Endometrial microvascular endothelial cells (primary cell): ENCODE data around the gene CFL1. TPM values are rescaled to one million over a fixed set of nuclear protein-coding genes. Genes with fewer than 3 reads are reported as not detected.

Source experiments
- in situ Hi-C: cut with HindIII; loops from 2 replicates; pipeline ENCODE4 v1.10.0; 2017; ENCODE audit warnings: low sequenced_read_pairs, low pct_unique_long_range_greater_than_20kb; ENCODE audit errors: inconsistent ontology term
- total RNA-seq: library from RNA; depleted of rRNA; stranded (reverse); fragments of >200 nt; gene quantifications from one replicate; pipeline ENCODE4 v1.2.3, GENCODE V29; 2015; ENCODE audit errors: inconsistent ontology term

Gene CFL1
- total RNA-seq, 1 donor from 2014 or later: 2,359 TPM

GRCh38 chr11:65861533-65862183 is 3.7 kb upstream of the CFL1 start:
- in situ Hi-C loops: no loop called here

GRCh38 chr11:65861165-65861505 is 3.2 kb upstream of the CFL1 start:
- in situ Hi-C loops: no loop called here

GRCh38 chr11:65860278-65861164 is 2.5 kb upstream of the CFL1 start, which contains the start of gene MUS81:
Gene MUS81, plus strand, starts transcription at chr11:65860433. Its CDS starts 321 bp downstream, at chr11:65860754.
- in situ Hi-C loops: no loop called here

GRCh38 chr11:65859812-65860277 is 1.9 kb upstream of the CFL1 start:
- in situ Hi-C loops: no loop called here

- in situ Hi-C loops: no loop called here
Measured at GRCh38 chr11:65859095-65859811, 1.3 kb upstream of the CFL1 start.

- in situ Hi-C loops: no loop called here
Measured at GRCh38 chr11:65858681-65859087, 704 bp upstream of the CFL1 start.

GRCh38 chr11:65857500-65857852 is 504 bp downstream of the CFL1 start:
- in situ Hi-C loops: no loop called here

GRCh38 chr11:65856689-65857499 is 1.1 kb downstream of the CFL1 start:
- in situ Hi-C loops: no loop called here

GRCh38 chr11:65855927-65856363 is 2.0 kb downstream of the CFL1 start:
- in situ Hi-C loops: no loop called here

GRCh38 chr11:65854852-65855837 is 2.8 kb downstream of the CFL1 start:
- in situ Hi-C loops: no loop called here

GRCh38 chr11:65854161-65854592 is 3.8 kb downstream of the CFL1 start:
- in situ Hi-C loops: no loop called here

GRCh38 chr11:65853246-65853979 is 4.6 kb downstream of the CFL1 start:
- in situ Hi-C loops: no loop called here

- in situ Hi-C loops: no loop called here
Measured at GRCh38 chr11:65852508-65853245, 5.3 kb downstream of the CFL1 start.

GRCh38 chr11:65851811-65852507 is 6.0 kb downstream of the CFL1 start:
- in situ Hi-C loops: no loop called here

- in situ Hi-C loops: no loop called here
Measured at GRCh38 chr11:65851083-65851579, 6.8 kb downstream of the CFL1 start.
